Endothelial cell of umbilical vein (primary cell): Measurements from ENCODE around the gene DDX10. TPM values are rescaled to one million over a fixed set of nuclear protein-coding genes. Genes with fewer than 3 reads are reported as not detected.

Source experiments
- BruUV-seq: library from RNA; stranded (reverse); fragments of 400-500 nt; replicated peaks from 2 replicates; lab custom pipeline; 2021; lab: Mats Ljungman, UMichigan
- CTCF ChIA-PET: fragments of 300-600, 350-600 bp; sonication (Branson Sonifier 250); formaldehyde crosslinking; loops from one replicate; lab custom pipeline; 2021; ENCODE audit warnings: antibody characterized with exemption, inconsistent platforms; lab: Charles Lee
- POLR2A ChIA-PET: fragments of 300-600, 350-600 bp; sonication (Branson Sonifier 250); formaldehyde crosslinking; loops from one replicate; lab custom pipeline; 2021; ENCODE audit warnings: antibody characterized with exemption, inconsistent platforms; lab: Charles Lee
- DNase-seq: peaks from one replicate; pipeline ENCODE4 v3.0.0-alpha.2; 2011; ENCODE audit warnings: low read depth, low spot score
- FAIRE-seq: peaks from 2 replicates; lab custom pipeline; 2011; peaks lifted over from hg19 to GRCh38; lab: Jason Lieb, UNC
- H2AFZ ChIP-seq: 2 replicates; pipeline ENCODE4 v1.6.0; 2012; ENCODE audit warnings: low read depth, low read length, control low read depth, inconsistent platforms
- H3K27ac ChIP-seq: 2 replicates; pipeline ENCODE4 v1.5.1; 2011; ENCODE audit warnings: low read depth, mild to moderate bottlenecking, control low read depth, low read length, moderate library complexity; ENCODE audit not compliant: insufficient read depth
- H3K27me3 ChIP-seq, 2 experiments: 2 replicates each; pipeline versions ENCODE4 v1.6.0 to v1.6.1; 2011; ENCODE audit warnings: low read length in 2 of 2, mixed read lengths in 1 of 2; ENCODE audit not compliant: control insufficient read depth in 2 of 2, insufficient read depth in 2 of 2
- H3K36me3 ChIP-seq, 2 experiments: 2 replicates in 1 of 2; 3 replicates in 1 of 2; pipeline ENCODE4 v1.5.1; 2011; ENCODE audit warnings: low read length in 2 of 2, mild to moderate bottlenecking in 1 of 2, moderate library complexity in 1 of 2; ENCODE audit not compliant: control insufficient read depth in 2 of 2, insufficient read depth in 2 of 2; ENCODE audit errors: extremely low read depth in 1 of 2
- H3K4me1 ChIP-seq: 3 replicates; pipeline ENCODE4 v1.5.1; 2011; ENCODE audit warnings: mild to moderate bottlenecking, low read length; ENCODE audit not compliant: control insufficient read depth, insufficient read depth; ENCODE audit errors: extremely low read depth
- H3K4me2 ChIP-seq: 2 replicates; pipeline ENCODE4 v1.6.1; 2011; ENCODE audit warnings: low read length, control low read depth, mixed read lengths; ENCODE audit not compliant: insufficient read depth
- H3K4me3 ChIP-seq, 3 experiments: fragments of 200-600 bp in 1 of 3; sonication (generic), shearing (Covaris generic) in 1 of 3; replicated peaks in 1 of 3; 2 replicates each; pipeline ENCODE4 v1.5.1; 2011 to 2016; ENCODE audit warnings: control low read depth in 3 of 3, low read length in 3 of 3, mild to moderate bottlenecking in 2 of 3, inconsistent platforms in 1 of 3, low read depth in 1 of 3, moderate library complexity in 1 of 3; ENCODE audit not compliant: insufficient read depth in 1 of 3
- H3K79me2 ChIP-seq: 2 replicates; pipeline ENCODE4 v1.6.0; 2012; ENCODE audit warnings: low read length, inconsistent platforms; ENCODE audit not compliant: control insufficient read depth, insufficient read depth
- H3K9ac ChIP-seq: replicated peaks from 2 replicates; pipeline ENCODE3; 2011; ENCODE audit warnings: low read length, control low read depth; ENCODE audit not compliant: insufficient read depth; ENCODE audit errors: extremely low read depth
- H3K9me1 ChIP-seq: replicated peaks from 3 replicates; pipeline ENCODE4 v1.6.0; 2011; ENCODE audit warnings: mild to moderate bottlenecking, low read length; ENCODE audit not compliant: control insufficient read depth, insufficient read depth; ENCODE audit errors: extremely low read depth
- H3K9me3 ChIP-seq: replicated peaks from 2 replicates; pipeline ENCODE4 v1.5.1; 2012; ENCODE audit warnings: low read length, inconsistent platforms; ENCODE audit not compliant: control insufficient read depth, insufficient read depth
- H4K20me1 ChIP-seq: replicated peaks from 2 replicates; pipeline ENCODE3; 2011; ENCODE audit warnings: mild to moderate bottlenecking, low read length; ENCODE audit not compliant: control insufficient read depth, insufficient read depth; ENCODE audit errors: extremely low read depth
- EZH2 ChIP-seq: IDR thresholded peaks from 2 replicates; pipeline ENCODE4 v1.6.1; 2012; ENCODE audit warnings: borderline replicate concordance, low read depth, mild to moderate bottlenecking, moderate library complexity, low read length, inconsistent platforms; ENCODE audit not compliant: severe bottlenecking
- FOS ChIP-seq: IDR thresholded peaks from 2 replicates; pipeline ENCODE4 v1.6.1; 2011; ENCODE audit warnings: mild to moderate bottlenecking, low read length, moderate library complexity, borderline replicate concordance; ENCODE audit not compliant: insufficient read depth
- GATA2 ChIP-seq: IDR thresholded peaks from 2 replicates; pipeline ENCODE4 v1.7.0; 2011; ENCODE audit warnings: low read depth, mild to moderate bottlenecking, moderate library complexity, mixed read lengths, low read length; ENCODE audit not compliant: insufficient read length, insufficient read depth
- JUN ChIP-seq: IDR thresholded peaks from 2 replicates; pipeline ENCODE4 v1.6.1; 2011; ENCODE audit warnings: borderline replicate concordance, low read depth; ENCODE audit not compliant: insufficient read length, insufficient read depth
- MYC ChIP-seq: IDR thresholded peaks from one replicate; pipeline ENCODE4 v1.6.1; 2011; ENCODE audit warnings: mild to moderate bottlenecking, low read depth, low read length
- POLR2A ChIP-seq: IDR thresholded peaks from 2 replicates; pipeline ENCODE4 v1.6.1; 2012; ENCODE audit warnings: low read depth, mild to moderate bottlenecking, control low read depth, low read length
- POLR2AphosphoS5 ChIP-seq: IDR thresholded peaks from 2 replicates; pipeline ENCODE4 v1.6.1; 2012; ENCODE audit warnings: low read depth, mild to moderate bottlenecking, control low read depth, low read length, moderate library complexity; ENCODE audit not compliant: insufficient read depth
- dilution Hi-C: fragments of 300-500 bp; cut with MboI; formaldehyde crosslinking; loops from one replicate; pipeline ENCODE4 v1.15.0; 2019; ENCODE audit warnings: low sequenced_read_pairs; ENCODE audit not compliant: extremely low pct_ligation_motif_present
- intact Hi-C: fragments of 100-400 bp; cut with micrococcal nuclease; formaldehyde crosslinking; loops from one replicate; pipeline ENCODE4 v1.10.0; 2022
- polyA plus RNA-seq, 4 experiments: library from polyadenylated mRNA; depleted of rRNA in 3 of 4; stranded (reverse) in 3 of 4; unstranded in 1 of 4; fragments of >200 nt; gene quantifications; 2 replicates each; pipeline versions ENCODE4 v1.2.1 to v1.2.3, GENCODE V29; 2011 to 2012; ENCODE audit warnings: missing spikeins in 1 of 4
- total RNA-seq: library from RNA; stranded (reverse); gene quantifications from 2 replicates; pipeline ENCODE4 v1.2.3, GENCODE V29; 2021
- TF ChIP-seq, protein P1 (sequence below): IDR thresholded peaks from 2 replicates; pipeline ENCODE4 v1.6.1; 2011; ENCODE audit not compliant: insufficient read depth, insufficient read length
- TF ChIP-seq, protein P2 (sequence below), 2 donors: IDR thresholded peaks; 1 replicate in 1 of 2; 2 replicates in 1 of 2; pipeline ENCODE4 v1.5.1; 2011; ENCODE audit warnings: low read length in 2 of 2, mild to moderate bottlenecking in 2 of 2, moderate library complexity in 2 of 2, control low read depth in 1 of 2, inconsistent platforms in 1 of 2, low read depth in 1 of 2; ENCODE audit not compliant: insufficient read depth in 1 of 2; ENCODE audit errors: extremely low read depth in 1 of 2

The DDX10 gene
- total and polyA plus RNA-seq, 2 donors (not counting 3 experiments of a cell fraction or from before 2014, with no cell fraction given), result 29.8 to 35.2 TPM

DNA sequence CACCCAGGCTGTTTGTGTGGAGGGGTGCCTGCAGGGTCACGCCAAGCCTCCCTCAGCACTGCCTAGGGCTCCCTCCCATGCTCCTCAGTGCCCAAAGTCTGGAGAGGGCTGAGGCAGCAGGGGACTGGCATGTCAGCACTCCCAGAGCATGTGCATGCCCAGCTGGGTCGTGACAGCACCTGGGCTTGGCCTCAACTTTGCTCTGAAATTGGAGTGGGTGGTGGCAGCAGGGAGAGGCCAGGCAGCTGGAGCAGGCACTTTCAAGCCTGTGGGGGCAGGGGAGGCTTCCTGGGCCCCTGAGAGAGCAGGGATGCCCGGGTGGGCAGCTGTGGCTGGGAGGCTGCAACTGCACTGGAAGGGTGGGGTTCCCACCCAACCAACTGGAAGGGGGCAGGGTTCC is 35.6 kb upstream of the DDX10 start:
- Histone ChIP-seq H3K4me3 (no peak overlapping the region), H3K27ac (no peak overlapping the region), H2AFZ (no peak overlapping the region), H3K9ac (no peak overlapping the region), H4K20me1 (no peaks in the 10 kb centered on the region), H3K9me3 (no peaks in the 10 kb centered on the region), H3K4me1 (no peaks in the 10 kb centered on the region), H3K79me2 (no peaks in the 10 kb centered on the region), H3K36me3 (no peaks in the 10 kb centered on the region), H3K27me3 (peaks cover 1 to 6% of the 10 kb centered on the region in 2 experiments), H3K4me2 (no peak overlapping the region), H3K9me1 (no peaks in the 10 kb centered on the region)
- POLR2A ChIA-PET, result no interaction called here
- dilution Hi-C loops, result no loop called here
- no TSS peak for BruUV-seq
- DNase-seq (no peak), FAIRE-seq (no peak)
- TF ChIP-seq EZH2 (no peak), POLR2A (no peak)
- TF ChIP-seq, protein P1, sequence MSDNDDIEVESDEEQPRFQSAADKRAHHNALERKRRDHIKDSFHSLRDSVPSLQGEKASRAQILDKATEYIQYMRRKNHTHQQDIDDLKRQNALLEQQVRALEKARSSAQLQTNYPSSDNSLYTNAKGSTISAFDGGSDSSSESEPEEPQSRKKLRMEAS, result no peak
- intact Hi-C loops, result no loop called here
- CTCF ChIA-PET, result interaction anchor here (0.7 to 1.7 kb wide), 3 partner anchors 9 to 17 kb away, joined by 3 to 6 read pairs (median 3); no protein-coding TSS in a partner anchor

DNA sequence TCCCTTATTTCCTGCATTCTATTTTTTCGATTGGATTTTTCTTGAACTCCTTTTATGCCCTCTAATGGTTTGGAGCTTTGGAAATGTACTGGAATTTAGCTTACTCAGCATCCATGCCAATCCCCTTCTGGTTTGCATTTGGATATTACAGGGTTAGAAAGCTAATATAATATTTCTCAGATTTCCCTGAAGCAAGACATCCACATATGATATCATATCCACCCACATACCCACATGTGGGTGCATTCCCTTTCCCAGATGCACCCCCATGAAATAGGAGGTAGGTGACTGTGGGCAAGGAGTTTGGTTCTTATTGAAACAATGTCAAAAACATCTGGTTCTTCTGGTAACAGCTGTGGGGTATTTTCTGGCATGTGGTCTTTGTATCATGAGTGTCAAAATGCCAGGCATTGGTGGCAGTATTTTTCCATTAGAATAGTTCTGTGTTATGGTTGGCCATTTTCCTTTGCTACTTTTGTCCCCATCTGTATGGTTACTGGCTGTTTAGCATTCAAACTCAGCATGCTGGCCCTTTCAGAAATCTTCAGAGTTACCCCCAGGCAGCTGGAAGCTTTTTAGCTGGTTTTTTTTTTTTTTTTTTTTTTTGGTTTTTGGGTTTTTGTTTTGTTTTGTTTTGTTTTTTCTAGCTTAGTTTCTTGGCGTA is 32.7 kb upstream of the DDX10 start:
- POLR2A ChIA-PET, result no interaction called here
- H3K9ac ChIP-seq, result no peak overlapping the region
- no peaks in the 10 kb centered on the region for H3K79me2 ChIP-seq
- peaks cover 5 to 15% of the 10 kb centered on the region in 2 experiments for H3K27me3 ChIP-seq
- H3K36me3 ChIP-seq, result no peaks in the 10 kb centered on the region
- H3K4me2 ChIP-seq, result no peak overlapping the region
- dilution Hi-C loops (no loop called here), intact Hi-C loops (no loop called here)
- H3K4me1 ChIP-seq, result no peaks in the 10 kb centered on the region
- no peak overlapping the region for H3K4me3 ChIP-seq
- CTCF ChIA-PET, result interaction anchor here (1.0 to 1.5 kb wide), 2 partner anchors 10 to 14 kb away, joined by 3 read pairs; no protein-coding TSS in a partner anchor
- no peaks in the 10 kb centered on the region for H4K20me1 ChIP-seq
- FAIRE-seq (no peak), DNase-seq (no peak)
- no peaks in the 10 kb centered on the region for H3K9me1 ChIP-seq
- H3K27ac ChIP-seq, result no peak overlapping the region
- H2AFZ ChIP-seq, result no peak overlapping the region
- TF ChIP-seq JUN (no peak), FOS (no peak), MYC (no peak), POLR2A (no peak), POLR2AphosphoS5 (no peak), GATA2 (no peak)
- TF ChIP-seq, protein P1, result no peak
- TF ChIP-seq, protein P2, sequence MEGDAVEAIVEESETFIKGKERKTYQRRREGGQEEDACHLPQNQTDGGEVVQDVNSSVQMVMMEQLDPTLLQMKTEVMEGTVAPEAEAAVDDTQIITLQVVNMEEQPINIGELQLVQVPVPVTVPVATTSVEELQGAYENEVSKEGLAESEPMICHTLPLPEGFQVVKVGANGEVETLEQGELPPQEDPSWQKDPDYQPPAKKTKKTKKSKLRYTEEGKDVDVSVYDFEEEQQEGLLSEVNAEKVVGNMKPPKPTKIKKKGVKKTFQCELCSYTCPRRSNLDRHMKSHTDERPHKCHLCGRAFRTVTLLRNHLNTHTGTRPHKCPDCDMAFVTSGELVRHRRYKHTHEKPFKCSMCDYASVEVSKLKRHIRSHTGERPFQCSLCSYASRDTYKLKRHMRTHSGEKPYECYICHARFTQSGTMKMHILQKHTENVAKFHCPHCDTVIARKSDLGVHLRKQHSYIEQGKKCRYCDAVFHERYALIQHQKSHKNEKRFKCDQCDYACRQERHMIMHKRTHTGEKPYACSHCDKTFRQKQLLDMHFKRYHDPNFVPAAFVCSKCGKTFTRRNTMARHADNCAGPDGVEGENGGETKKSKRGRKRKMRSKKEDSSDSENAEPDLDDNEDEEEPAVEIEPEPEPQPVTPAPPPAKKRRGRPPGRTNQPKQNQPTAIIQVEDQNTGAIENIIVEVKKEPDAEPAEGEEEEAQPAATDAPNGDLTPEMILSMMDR (IDR thresholded peaks at IDR 0.05; ENCODE audit: extremely low read depth in 1 of 2, insufficient read depth in 1 of 2, low read depth in 1 of 2, low read length in 2 of 2), result no peak
- no TSS peak for BruUV-seq
- H3K9me3 ChIP-seq, result no peaks in the 10 kb centered on the region
